ENCODE measurements around the gene MPC1. TPM values are rescaled to one million over a fixed set of nuclear protein-coding genes. Genes with fewer than 3 reads are reported as not detected.
"Not testable (repeated sequence)": the region's sequence is repeated elsewhere in the genome, so short reads cannot be mapped to it uniquely, and the experiment has no call there.

MPC1 gene
- total RNA-seq, 2 experiments from 2014 or later: 17.4 to 19.3 TPM

DNA sequence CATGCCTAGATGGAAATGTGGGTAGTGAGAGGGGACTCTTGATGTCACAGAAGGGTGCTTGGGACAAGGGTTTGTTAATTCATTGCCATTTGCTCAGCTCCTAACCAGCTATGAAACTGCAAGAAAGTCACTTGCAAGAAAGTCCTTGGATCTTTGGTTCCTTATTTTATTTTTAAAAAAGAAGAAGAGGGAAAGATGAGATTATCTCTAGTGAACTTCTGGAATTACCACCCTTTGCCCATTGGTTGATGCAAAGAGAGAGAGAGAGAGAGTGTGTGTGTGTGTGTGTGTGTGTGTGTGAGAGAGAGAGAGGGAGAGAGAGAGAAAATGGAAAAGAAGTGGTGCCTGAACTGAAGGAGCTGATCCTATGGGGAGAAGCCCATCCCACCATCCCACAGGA lies 35.8 kb downstream of the MPC1 start:
- peaks cover 8% of the 10 kb centered on the region for H3K4me1 ChIP-seq (ENCODE audit: insufficient read depth, low read length)
- DNase-seq (no peak), ATAC-seq (ENCODE audit: poor library complexity) (no peak)
- Mint-ChIP-seq H3K9me3 (peaks cover 17% of the 10 kb centered on the region), H3K36me3 (ENCODE audit: low read depth) (peaks cover 2% of the 10 kb centered on the region), H3K4me3 (no peak overlapping the region), H3K27me3 (no peaks in the 10 kb centered on the region), H3K4me1 (ENCODE audit: low read depth) (peaks cover under 1% of the 10 kb centered on the region), H3K27ac (no peak overlapping the region)
- H3K4me3 ChIP-seq (ENCODE audit: low read length): no peak overlapping the region
- no peaks in the 10 kb centered on the region for H3K36me3 ChIP-seq (ENCODE audit: insufficient read depth, low read length)
- H3K9me3 ChIP-seq (ENCODE audit: control insufficient read depth in 1 of 2, insufficient read depth in 1 of 2, low read length in 2 of 2): no peaks in the 10 kb centered on the region
- H3K27me3 ChIP-seq (ENCODE audit: control insufficient read depth in 1 of 2, insufficient read depth in 2 of 2, low read length in 2 of 2): no peaks in the 10 kb centered on the region
- no peak overlapping the region for H3K27ac ChIP-seq (ENCODE audit: low read depth in 1 of 2, low read length in 2 of 2)
- POLR2A ChIA-PET: no interaction called here
- TF ChIP-seq, protein P1, sequence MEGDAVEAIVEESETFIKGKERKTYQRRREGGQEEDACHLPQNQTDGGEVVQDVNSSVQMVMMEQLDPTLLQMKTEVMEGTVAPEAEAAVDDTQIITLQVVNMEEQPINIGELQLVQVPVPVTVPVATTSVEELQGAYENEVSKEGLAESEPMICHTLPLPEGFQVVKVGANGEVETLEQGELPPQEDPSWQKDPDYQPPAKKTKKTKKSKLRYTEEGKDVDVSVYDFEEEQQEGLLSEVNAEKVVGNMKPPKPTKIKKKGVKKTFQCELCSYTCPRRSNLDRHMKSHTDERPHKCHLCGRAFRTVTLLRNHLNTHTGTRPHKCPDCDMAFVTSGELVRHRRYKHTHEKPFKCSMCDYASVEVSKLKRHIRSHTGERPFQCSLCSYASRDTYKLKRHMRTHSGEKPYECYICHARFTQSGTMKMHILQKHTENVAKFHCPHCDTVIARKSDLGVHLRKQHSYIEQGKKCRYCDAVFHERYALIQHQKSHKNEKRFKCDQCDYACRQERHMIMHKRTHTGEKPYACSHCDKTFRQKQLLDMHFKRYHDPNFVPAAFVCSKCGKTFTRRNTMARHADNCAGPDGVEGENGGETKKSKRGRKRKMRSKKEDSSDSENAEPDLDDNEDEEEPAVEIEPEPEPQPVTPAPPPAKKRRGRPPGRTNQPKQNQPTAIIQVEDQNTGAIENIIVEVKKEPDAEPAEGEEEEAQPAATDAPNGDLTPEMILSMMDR (IDR thresholded peaks at IDR 0.05): no peak
- intact Hi-C loops (cut with DNase I, micrococcal nuclease): no loop called here
- CTCF ChIA-PET: interaction anchor here (0.9 kb wide), 1 partner anchor 35 kb away, joined by 3 read pairs; no protein-coding TSS in a partner anchor

DNA sequence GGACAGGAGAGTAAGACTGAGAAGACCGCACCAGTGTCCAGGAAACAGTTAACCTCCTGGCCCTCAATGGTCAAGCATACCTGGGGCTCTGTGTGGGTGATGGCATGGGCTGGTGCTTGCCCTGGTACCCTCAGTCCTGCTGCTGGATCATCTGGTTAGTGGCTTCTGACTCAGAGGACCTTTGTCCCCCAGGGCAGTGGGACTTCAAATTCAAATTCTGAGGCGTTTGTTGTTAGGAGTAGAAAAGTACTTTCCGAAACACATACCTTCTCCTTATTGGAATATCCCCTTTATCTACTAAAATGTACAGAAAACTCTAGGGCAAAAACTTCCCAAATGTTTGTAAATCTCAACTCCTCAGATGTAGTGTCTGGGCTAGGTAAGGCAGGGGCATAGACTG lies 36.3 kb downstream of the MPC1 start:
- Histone ChIP-seq H3K4me1 (ENCODE audit: insufficient read depth, low read length) (peaks cover 8% of the 10 kb centered on the region), H3K4me3 (ENCODE audit: low read length) (no peak overlapping the region), H3K9me3 (ENCODE audit: control insufficient read depth in 1 of 2, insufficient read depth in 1 of 2, low read length in 2 of 2) (no peaks in the 10 kb centered on the region), H3K27me3 (ENCODE audit: control insufficient read depth in 1 of 2, insufficient read depth in 2 of 2, low read length in 2 of 2) (no peaks in the 10 kb centered on the region), H3K36me3 (ENCODE audit: insufficient read depth, low read length) (no peaks in the 10 kb centered on the region), H3K27ac (ENCODE audit: low read depth in 1 of 2, low read length in 2 of 2) (no peak overlapping the region)
- Mint-ChIP-seq H3K9me3 (peaks cover 15% of the 10 kb centered on the region), H3K4me3 (no peak overlapping the region), H3K36me3 (ENCODE audit: low read depth) (peaks cover 6% of the 10 kb centered on the region), H3K4me1 (ENCODE audit: low read depth) (peaks cover 6% of the 10 kb centered on the region), H3K27ac (no peak overlapping the region), H3K27me3 (no peaks in the 10 kb centered on the region)
- ATAC-seq (ENCODE audit: poor library complexity): no peak
- CTCF ChIA-PET: no interaction called here
- no peak for DNase-seq
- TF ChIP-seq, protein P1 (IDR thresholded peaks at IDR 0.05): no peak
- intact Hi-C loops (cut with DNase I, micrococcal nuclease): no loop called here
- POLR2A ChIA-PET: no interaction called here

DNA sequence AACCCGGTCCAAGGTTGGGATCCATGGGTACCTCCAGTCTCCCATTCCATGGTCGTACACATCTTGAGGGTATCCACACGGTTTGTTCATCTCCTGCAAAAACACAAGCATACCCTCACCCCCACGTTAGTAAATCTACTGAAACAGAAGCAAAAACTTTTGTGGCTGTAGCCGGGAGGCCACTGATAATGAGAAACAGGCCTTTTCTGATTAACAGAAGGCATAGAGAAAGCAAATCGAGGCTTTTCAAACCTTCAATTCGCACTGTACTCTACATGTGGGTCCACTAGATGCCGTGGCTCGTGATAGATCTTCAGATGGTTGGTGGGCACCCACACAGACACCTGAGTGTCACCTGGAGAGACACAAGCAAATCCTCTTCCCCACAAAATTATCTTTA lies 37.1 kb downstream of the MPC1 start:
- ATAC-seq (ENCODE audit: poor library complexity); H3K27me3 ChIP-seq (ENCODE audit: control insufficient read depth in 1 of 2, insufficient read depth in 2 of 2, low read length in 2 of 2); CTCF ChIA-PET; H3K4me1 Mint-ChIP-seq (ENCODE audit: low read depth); H3K27ac Mint-ChIP-seq; intact Hi-C loops (cut with DNase I, micrococcal nuclease); POLR2A ChIA-PET; H3K4me3 ChIP-seq (ENCODE audit: low read length); H3K27ac ChIP-seq (ENCODE audit: low read depth in 1 of 2, low read length in 2 of 2); DNase-seq; H3K36me3 Mint-ChIP-seq (ENCODE audit: low read depth); H3K9me3 ChIP-seq (ENCODE audit: control insufficient read depth in 1 of 2, insufficient read depth in 1 of 2, low read length in 2 of 2); H3K27me3 Mint-ChIP-seq; H3K36me3 ChIP-seq (ENCODE audit: insufficient read depth, low read length): not testable (repeated sequence)
- Mint-ChIP-seq H3K4me3 (peak overlapping the region; percentile 23), H3K9me3 (peaks cover 11% of the 10 kb centered on the region)
- H3K4me1 ChIP-seq (ENCODE audit: insufficient read depth, low read length): peaks cover 16% of the 10 kb centered on the region

DNA sequence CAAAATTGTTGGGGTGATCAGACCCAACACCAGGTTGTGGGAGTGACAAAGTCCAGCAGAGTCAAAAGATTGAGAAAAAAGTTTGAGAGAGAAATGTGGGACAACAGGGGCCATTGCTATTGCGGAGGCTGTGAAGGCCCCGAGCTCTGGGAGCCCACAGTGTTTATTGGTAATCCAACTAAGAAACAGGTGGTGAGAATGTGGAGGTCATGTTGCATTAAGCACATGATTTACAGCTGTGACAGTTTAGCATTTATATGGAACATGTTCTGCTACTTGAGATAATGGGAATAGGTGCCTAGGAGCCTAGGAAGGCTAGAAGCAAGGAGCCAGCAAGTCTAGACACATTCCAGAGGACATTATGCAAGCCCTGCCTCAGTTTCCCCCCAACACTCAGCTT lies 37.8 kb downstream of the MPC1 start:
- peaks cover 23% of the 10 kb centered on the region for H3K4me1 ChIP-seq (ENCODE audit: insufficient read depth, low read length)
- Mint-ChIP-seq H3K27ac (peak overlapping the region; percentile 16), H3K4me3 (peak overlapping the region; percentile 62)
- H3K27ac ChIP-seq (ENCODE audit: low read depth in 1 of 2, low read length in 2 of 2); H3K4me3 ChIP-seq (ENCODE audit: low read length); H3K4me1 Mint-ChIP-seq (ENCODE audit: low read depth); H3K27me3 Mint-ChIP-seq; H3K27me3 ChIP-seq (ENCODE audit: control insufficient read depth in 1 of 2, insufficient read depth in 2 of 2, low read length in 2 of 2); H3K9me3 ChIP-seq (ENCODE audit: control insufficient read depth in 1 of 2, insufficient read depth in 1 of 2, low read length in 2 of 2); H3K9me3 Mint-ChIP-seq; H3K36me3 Mint-ChIP-seq (ENCODE audit: low read depth); H3K36me3 ChIP-seq (ENCODE audit: insufficient read depth, low read length); ATAC-seq (ENCODE audit: poor library complexity); DNase-seq; POLR2A ChIA-PET: not testable (repeated sequence)
- intact Hi-C loops (cut with DNase I, micrococcal nuclease): loop anchor here (1.0 to 5.0 kb wide), 2 partner anchors 36 to 37 kb away; partner anchors contain the start of gene MPC1 (in 1 of the 2)
- CTCF ChIA-PET: interaction anchor here (1.4 kb wide), 1 partner anchor 37 kb away, joined by 4 read pairs; no protein-coding TSS in a partner anchor

Measured in CD4-positive, alpha-beta T cell (primary cell).